Ovary (tissue), 9 donors: ENCODE measurements around the gene CADPS2. TPM values are rescaled to one million over a fixed set of nuclear protein-coding genes. Genes with fewer than 3 reads are reported as not detected.

Experiments
- DNase-seq, 5 donors: peaks; one replicate each; pipeline ENCODE4 v3.0.0-alpha.2; 2019 to 2020
- H3K27ac ChIP-seq, 2 donors: fragments of 200-600 bp; one replicate each; pipeline versions ENCODE4 v1.5.1 to v1.8.0; 2019 to 2022
- H3K27me3 ChIP-seq: fragments of 200-600 bp; one replicate; pipeline ENCODE4 v1.8.0; 2022
- H3K36me3 ChIP-seq: fragments of 200-600 bp; sonication (generic); one replicate; pipeline ENCODE4 v1.5.1; 2019
- H3K4me1 ChIP-seq: one replicate; pipeline ENCODE4 v1.8.1; 2013; ENCODE audit warnings: mild to moderate bottlenecking, moderate library complexity; ENCODE audit not compliant: insufficient read depth
- H3K4me3 ChIP-seq: fragments of 200-600 bp; sonication (generic); one replicate; pipeline ENCODE4 v1.5.1; 2017
- H3K9me3 ChIP-seq, 2 donors: fragments of 200-600 bp in 1 of 2; sonication (generic) in 1 of 2; one replicate each; pipeline versions ENCODE4 v1.5.1 to v1.8.1; 2013 to 2019; ENCODE audit warnings: mild to moderate bottlenecking in 1 of 2, moderate library complexity in 1 of 2
- CTCF ChIP-seq, 3 donors: fragments of 450-650 bp in 2 of 3; fragments of 200-600 bp in 1 of 3; IDR thresholded peaks; one replicate each; pipeline versions ENCODE4 v1.5.1 to v1.8.0; 2016 to 2022; ENCODE audit warnings: antibody characterized with exemption in 3 of 3, mild to moderate bottlenecking in 1 of 3
- EP300 ChIP-seq: sonication (generic); formaldehyde crosslinking; IDR thresholded peaks from one replicate; pipeline ENCODE4 v1.6.1; 2017; ENCODE audit warnings: antibody characterized with exemption
- POLR2A ChIP-seq: fragments of 450-650 bp; IDR thresholded peaks from one replicate; pipeline ENCODE4 v1.6.1; 2017; ENCODE audit warnings: antibody characterized with exemption, mild to moderate bottlenecking, moderate library complexity
- WGBS, 3 donors: extraction: QIAGEN DNeasy Blood & Tissue Kit in 1 of 3; methylation state at CpG; one replicate each; pipeline versions ENCODE4 v1.1.5 to v1.1.7; 2013 to 2017; 5-methylcytosine and 5-hydroxymethylcytosine counted together
- intact Hi-C, 4 donors: fragments of 100-400 bp; cut with DNase I; formaldehyde crosslinking; loops; one replicate each; pipeline versions ENCODE4 v1.11.0 to v1.15.1; 2022 to 2023
- polyA plus RNA-seq, 2 donors: library from polyadenylated mRNA; stranded (reverse); fragments of 200-250 nt in 1 of 2; fragments of 350-450 nt in 1 of 2; fragmentation: Illumina TruSeq in 1 of 2; extraction: RNeasy Lipid Tissue Mini Kit (QIAGEN cat#74804) in 1 of 2; gene quantifications; one replicate each; pipeline ENCODE4 v1.2.3, GENCODE V29; 2013 to 2014
- total RNA-seq, 7 donors: library from RNA; depleted of rRNA in 2 of 7; stranded (reverse); fragments of >200 nt in 2 of 7; fragmentation: NEBNext Ultra II Directional in 3 of 7; extraction: Animal tissue kit (Norgen Biotek cat#: 25700) in 3 of 7; gene quantifications; one replicate each; pipeline versions ENCODE4 v1.1.0 to v1.2.4, GENCODE V29; 2016 to 2023
- donor health status: DM: no; HTN: no; CAD: no; lungs with moderate emphysema.
- donor health status: DM: no; HTN: no; CAD: no.
- donor health status: Bipolar disorder and iron deficiency.
- donor health status: DM: yes; HTN: yes; CAD: no.
- donor health status: DM: no; HTN: no; CAD: no.
- donor health status: DM: yes; HTN: yes; CAD: no.

CADPS2 gene
- total and polyA plus RNA-seq, 9 donors: 10.1 to 26.7 (median 16.6) TPM

- intact Hi-C loops: no loop called here
- DNase-seq: no peak
These were observed 2.9 kb upstream of the CADPS2 start for GRCh38 chr7:122889116-122889515.

GRCh38 chr7:122887848-122888247, 1.6 kb upstream of the CADPS2 start:
- no peak overlapping the region for H3K4me3 ChIP-seq
- no peaks in the 10 kb centered on the region for H3K27me3 ChIP-seq
- peaks cover 1% of the 10 kb centered on the region for H3K4me1 ChIP-seq
- no peak for TF ChIP-seq EP300
- TF ChIP-seq POLR2A: no peak
- TF ChIP-seq CTCF (IDR thresholded peaks at IDR 0.05): no peak
- H3K9me3 ChIP-seq: no peaks in the 10 kb centered on the region
- no peak for DNase-seq
- H3K27ac ChIP-seq: no peak overlapping the region
- H3K36me3 ChIP-seq: no peaks in the 10 kb centered on the region
- intact Hi-C loops: no loop called here

More at GRCh38 chr7:122889116-122889515, 2.9 kb upstream of the CADPS2 start:
- Histone ChIP-seq H3K4me3 (no peak overlapping the region), H3K4me1 (peaks cover 1% of the 10 kb centered on the region), H3K36me3 (no peaks in the 10 kb centered on the region), H3K27me3 (no peaks in the 10 kb centered on the region), H3K9me3 (no peaks in the 10 kb centered on the region), H3K27ac (no peak overlapping the region)
- TF ChIP-seq POLR2A: no peak
- no peak for TF ChIP-seq EP300
- no peak for TF ChIP-seq CTCF (IDR thresholded peaks at IDR 0.05)
- 93 to 100% (median 96%) methylated on average over 1 of the region's 1 CpG for WGBS, 3 donors

- intact Hi-C loops: no loop called here
- peak overlapping the region in 1 of 2 donors; percentile 96 for H3K27ac ChIP-seq
- no peaks in the 10 kb centered on the region for H3K9me3 ChIP-seq
- WGBS, 3 donors: 1 to 2% (median 2%) methylated on average over 12 of the region's 12 CpGs
- H3K4me3 ChIP-seq: peak overlapping the region; percentile 58
- peak; percentile 35 to 66 (median 51) for DNase-seq
- TF ChIP-seq EP300: no peak
- TF ChIP-seq CTCF (IDR thresholded peaks at IDR 0.05): no peak
- TF ChIP-seq POLR2A: no peak
- H3K27me3 ChIP-seq: no peaks in the 10 kb centered on the region
- no peaks in the 10 kb centered on the region for H3K36me3 ChIP-seq
- H3K4me1 ChIP-seq: peaks cover 1% of the 10 kb centered on the region
These were observed 938 bp upstream of the CADPS2 start for GRCh38 chr7:122887198-122887597.

- Histone ChIP-seq H3K4me3 (peak overlapping the region; percentile 58), H3K36me3 (no peaks in the 10 kb centered on the region), H3K27me3 (no peaks in the 10 kb centered on the region), H3K9me3 (no peaks in the 10 kb centered on the region), H3K27ac (peak overlapping the region; percentile 93 to 96), H3K4me1 (peaks cover 1% of the 10 kb centered on the region)
- TF ChIP-seq CTCF (IDR thresholded peaks at IDR 0.05): no peak
- TF ChIP-seq POLR2A: no peak
- no peak for TF ChIP-seq EP300
- intact Hi-C loops: no loop called here
- WGBS, 3 donors: 0% methylated on average over 62 to 70 of the region's 70 CpGs
- DNase-seq: peak; percentile 22 to 55 (median 48)
These were observed 490 bp downstream of the CADPS2 start for GRCh38 chr7:122885583-122886356.
